VCaP (cell line): ENCODE data around the gene PTPRN2.

Source experiments
- H3K27ac ChIP-seq: fragments of 450-650 bp; 2 replicates; pipeline ENCODE4 v1.5.1; 2017
- CTCF ChIP-seq: fragments of 450-650 bp; conservative IDR thresholded peaks from 2 replicates; pipeline ENCODE4 v1.5.1; 2017; ENCODE audit warnings: mild to moderate bottlenecking, moderate library complexity

Gene PTPRN2

GRCh38 chr7:158094671-158095226 is 492.9 kb downstream of the PTPRN2 start:
- no peak for TF ChIP-seq CTCF
- no peak overlapping the region for H3K27ac ChIP-seq

GRCh38 chr7:158094046-158094445 is 493.6 kb downstream of the PTPRN2 start:
- no peak overlapping the region for H3K27ac ChIP-seq
- TF ChIP-seq CTCF = no peak

- H3K27ac ChIP-seq = no peak overlapping the region
- TF ChIP-seq CTCF = no peak
These were observed 494.3 kb downstream of the PTPRN2 start for GRCh38 chr7:158093156-158093796.

- no peak for TF ChIP-seq CTCF
- no peak overlapping the region for H3K27ac ChIP-seq
These were observed 500.4 kb downstream of the PTPRN2 start for GRCh38 chr7:158087196-158087595.

- 0 out of 2 replicates have a peak overlapping the region, but pooled peaks have one; percentile 26 for H3K27ac ChIP-seq
These were observed 501.6 kb downstream of the PTPRN2 start for GRCh38 chr7:158085741-158086695.

GRCh38 chr7:158084555-158084954 is 503.1 kb downstream of the PTPRN2 start:
- H3K27ac ChIP-seq = no peak overlapping the region
- no peak for TF ChIP-seq CTCF

More at GRCh38 chr7:158085741-158086695, 501.6 kb downstream of the PTPRN2 start:
- no peak for TF ChIP-seq CTCF

GRCh38 chr7:158083526-158084310 is 503.9 kb downstream of the PTPRN2 start:
- TF ChIP-seq CTCF = no peak
- H3K27ac ChIP-seq = no peak overlapping the region
